ENCODE results near the gene HEMK1.
A peak's percentile ranks its signal among the peaks of the same experiment; 100 is the strongest.

HEMK1 gene

GRCh38 chr3:50574444-50574831 lies 5.1 kb downstream of the HEMK1 start:
- DNase-seq (ENCODE audit: low spot score): no peak

DNA sequence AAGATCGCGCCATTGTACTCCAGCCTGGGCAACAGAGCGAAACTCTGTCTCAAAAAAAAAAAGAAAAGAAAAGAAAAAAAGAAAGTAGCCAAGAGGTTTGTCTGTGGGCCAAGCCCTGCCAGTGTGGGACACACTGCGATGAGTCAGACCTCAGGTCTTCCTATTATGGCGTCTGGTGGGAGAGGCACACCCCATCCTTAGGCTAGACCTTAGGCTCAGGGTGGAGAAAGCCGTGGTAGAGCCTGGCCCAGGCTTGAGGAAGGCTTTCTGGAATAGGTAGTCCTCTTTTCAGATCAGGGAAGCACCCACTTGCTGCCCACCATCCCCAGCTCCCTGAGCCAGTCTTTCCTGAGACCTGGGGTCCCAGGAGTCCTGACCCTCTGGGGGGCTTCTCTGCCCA lies 6.0 kb downstream of the HEMK1 start:
- no peak for DNase-seq (ENCODE audit: low spot score)

- no peak for DNase-seq (ENCODE audit: low spot score)
Measured at GRCh38 chr3:50577348-50577747, 8.0 kb downstream of the HEMK1 start.

- no peak for DNase-seq (ENCODE audit: low spot score)
Measured at GRCh38 chr3:50580683-50581458, 11.5 kb downstream of the HEMK1 start.

GRCh38 chr3:50581459-50581842 lies 12.1 kb downstream of the HEMK1 start:
- no peak for DNase-seq (ENCODE audit: low spot score)

DNA sequence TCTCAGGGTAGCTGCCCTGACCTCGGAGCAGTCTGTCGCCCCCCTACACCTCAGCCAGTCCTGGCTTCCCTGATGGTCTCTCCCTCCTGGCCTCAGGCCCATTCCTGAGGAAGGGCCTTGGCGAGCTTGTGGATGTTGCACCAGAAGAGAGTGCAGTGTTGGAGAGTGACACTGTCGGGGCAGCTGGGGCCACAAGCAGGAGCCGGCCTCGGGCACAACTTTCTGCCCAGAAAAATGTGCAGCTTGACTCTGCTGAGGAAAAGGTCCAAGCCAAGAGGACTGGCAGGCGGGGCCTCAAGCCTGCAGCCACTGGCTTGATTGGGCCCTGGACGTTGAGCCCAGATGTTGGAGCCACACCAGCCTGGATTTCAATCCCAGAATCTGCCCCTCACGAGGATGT lies 12.8 kb downstream of the HEMK1 start:
- DNase-seq (ENCODE audit: low spot score): no peak

DNA sequence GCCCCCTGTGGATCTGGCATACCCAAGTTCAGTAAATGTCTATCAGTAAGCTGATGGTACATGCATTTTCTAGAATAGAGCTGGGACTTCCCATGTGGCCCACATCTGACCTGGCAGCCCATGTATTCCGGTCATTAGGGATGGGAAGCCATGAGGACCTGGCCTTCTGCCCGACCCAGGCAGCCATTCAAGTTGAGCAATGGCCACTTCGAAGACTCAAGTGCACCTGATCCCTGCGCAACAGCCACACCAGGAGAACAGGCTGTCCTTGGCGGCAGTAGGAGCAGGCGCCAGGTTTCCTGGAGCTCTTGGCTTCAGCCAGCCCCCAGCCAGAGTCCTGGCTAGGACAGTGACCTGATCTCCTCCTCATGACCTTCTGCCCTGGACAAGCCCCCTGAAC lies 14.6 kb downstream of the HEMK1 start:
- DNase-seq (ENCODE audit: low spot score): peak; percentile 44

- DNase-seq (ENCODE audit: low spot score): no peak
Measured at GRCh38 chr3:50584391-50584790, 15.1 kb downstream of the HEMK1 start.

DNA sequence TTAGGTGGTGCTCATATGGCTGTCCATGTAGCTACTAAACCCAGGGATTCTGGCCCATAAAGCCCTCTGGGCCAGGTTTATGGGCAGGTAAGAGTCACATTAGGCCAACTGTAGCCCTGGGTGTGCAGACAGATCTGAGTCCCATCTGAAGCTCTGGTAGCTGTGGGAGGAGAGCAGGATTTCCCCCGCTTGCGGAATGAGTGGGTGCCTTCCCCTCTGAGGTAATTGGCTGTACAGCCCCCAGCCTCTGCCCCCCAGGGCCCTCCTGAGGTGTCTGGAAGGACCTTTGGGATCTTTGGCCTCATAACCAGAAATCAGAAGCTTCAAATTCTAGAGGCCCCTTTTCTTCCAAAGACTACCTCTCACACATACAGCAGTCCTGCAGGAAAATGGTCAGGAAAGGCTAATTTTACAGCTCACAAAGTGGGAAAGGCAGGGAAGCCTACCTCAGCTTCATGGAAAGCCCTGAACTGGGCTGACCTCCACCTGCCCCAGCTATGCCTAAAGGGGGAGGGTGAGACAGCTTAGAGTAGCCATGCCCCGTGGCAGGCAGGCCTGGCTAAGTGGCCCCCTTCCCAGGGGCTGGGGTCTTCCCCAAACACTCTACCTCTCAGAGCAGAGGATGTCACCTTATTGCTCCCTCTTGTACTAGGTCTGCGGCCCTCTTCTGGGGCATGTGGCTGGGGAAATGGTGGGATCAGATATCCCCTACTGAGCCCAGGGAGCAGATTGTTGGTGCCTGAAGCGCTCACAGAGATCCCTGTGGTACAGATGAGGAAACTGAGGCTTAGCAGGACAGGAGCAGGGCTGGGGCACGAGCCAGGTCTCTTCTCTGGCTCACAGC lies 16.8 kb downstream of the HEMK1 start:
- no peak for DNase-seq (ENCODE audit: low spot score)

DNA sequence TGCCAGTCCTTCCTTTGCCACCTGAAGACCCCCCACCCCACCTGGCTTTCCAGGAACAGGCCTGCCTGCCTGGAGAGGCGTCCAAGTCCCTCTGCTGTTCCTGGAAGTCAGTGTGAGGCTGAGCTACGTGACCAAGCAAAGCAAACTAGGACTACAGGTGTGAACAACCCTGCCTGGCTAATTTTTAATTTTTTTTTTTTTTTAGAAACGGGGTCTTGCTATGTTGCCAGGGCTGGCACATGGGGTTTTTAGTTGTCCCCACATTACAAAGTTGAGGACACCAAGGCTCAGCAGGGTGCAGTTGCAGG lies 17.4 kb downstream of the HEMK1 start:
- DNase-seq (ENCODE audit: low spot score): no peak

- no peak for DNase-seq (ENCODE audit: low spot score)
Measured at GRCh38 chr3:50587373-50587772, 18.1 kb downstream of the HEMK1 start.

GRCh38 chr3:50587806-50588758 lies 18.8 kb downstream of the HEMK1 start:
- no peak for DNase-seq (ENCODE audit: low spot score)

DNA sequence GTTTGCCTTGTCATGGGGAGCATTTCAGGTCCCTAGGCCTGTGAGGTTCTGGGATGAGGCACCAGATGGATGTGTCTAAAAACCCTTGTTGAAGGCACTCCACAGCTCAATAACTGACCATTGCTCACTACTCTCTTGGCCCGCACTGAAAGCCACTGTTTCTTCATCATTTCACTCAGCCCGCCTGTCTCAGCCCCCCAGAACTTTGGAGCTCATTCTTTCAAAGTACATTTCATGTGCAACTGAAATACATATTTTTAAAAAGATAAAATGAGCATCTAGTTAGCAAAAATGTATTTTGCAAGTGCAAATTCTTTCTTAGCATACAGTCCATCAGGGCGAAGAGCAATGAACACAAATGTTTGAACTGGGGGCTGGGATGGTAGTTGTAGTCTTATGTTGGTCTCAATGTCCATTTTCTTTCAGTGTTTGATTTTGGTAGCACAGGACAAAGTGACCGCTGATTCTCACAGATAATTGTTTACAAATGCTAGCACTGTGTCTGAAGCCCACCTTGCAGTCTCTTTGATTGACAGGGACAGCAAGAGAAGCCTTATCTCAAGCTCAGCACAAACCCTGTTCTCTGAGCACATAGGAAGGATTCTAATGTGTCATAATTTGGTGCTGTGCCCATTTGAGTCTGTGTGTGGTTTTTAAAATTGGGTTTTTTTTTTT lies 19.6 kb downstream of the HEMK1 start:
- DNase-seq (ENCODE audit: low spot score): no peak

DNA sequence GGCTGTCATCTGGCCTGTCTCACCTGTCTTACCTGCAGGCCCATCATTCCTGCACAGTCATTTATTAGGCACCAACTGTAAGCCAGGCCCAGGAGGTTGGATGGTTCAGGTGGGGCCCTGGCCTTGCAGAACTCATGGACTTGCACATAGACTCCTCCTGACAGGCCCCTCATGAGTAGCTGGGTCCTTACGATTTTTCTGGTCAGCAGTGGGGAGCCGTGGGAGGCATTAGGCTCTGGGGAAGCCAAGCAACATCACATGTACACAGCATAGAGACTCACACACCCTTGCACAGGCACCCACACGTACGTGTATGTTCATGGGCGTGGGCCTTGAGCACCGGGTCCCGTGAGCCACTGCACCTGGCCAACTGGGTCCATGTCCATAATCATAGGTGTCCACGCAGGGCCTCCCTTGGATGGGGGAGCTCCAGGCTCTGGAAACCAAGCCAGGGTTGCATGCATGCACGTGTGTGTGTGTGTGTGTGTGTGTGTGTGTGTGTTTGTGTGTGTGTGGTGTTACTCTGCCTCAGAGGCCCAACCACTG lies 21.9 kb downstream of the HEMK1 start:
- DNase-seq (ENCODE audit: low spot score): no peak

- no peak for DNase-seq (ENCODE audit: low spot score)
Measured at GRCh38 chr3:50592568-50592967, 23.2 kb downstream of the HEMK1 start.

- DNase-seq (ENCODE audit: low spot score): no peak
Measured at GRCh38 chr3:50594253-50594785, 25.0 kb downstream of the HEMK1 start.

DNA sequence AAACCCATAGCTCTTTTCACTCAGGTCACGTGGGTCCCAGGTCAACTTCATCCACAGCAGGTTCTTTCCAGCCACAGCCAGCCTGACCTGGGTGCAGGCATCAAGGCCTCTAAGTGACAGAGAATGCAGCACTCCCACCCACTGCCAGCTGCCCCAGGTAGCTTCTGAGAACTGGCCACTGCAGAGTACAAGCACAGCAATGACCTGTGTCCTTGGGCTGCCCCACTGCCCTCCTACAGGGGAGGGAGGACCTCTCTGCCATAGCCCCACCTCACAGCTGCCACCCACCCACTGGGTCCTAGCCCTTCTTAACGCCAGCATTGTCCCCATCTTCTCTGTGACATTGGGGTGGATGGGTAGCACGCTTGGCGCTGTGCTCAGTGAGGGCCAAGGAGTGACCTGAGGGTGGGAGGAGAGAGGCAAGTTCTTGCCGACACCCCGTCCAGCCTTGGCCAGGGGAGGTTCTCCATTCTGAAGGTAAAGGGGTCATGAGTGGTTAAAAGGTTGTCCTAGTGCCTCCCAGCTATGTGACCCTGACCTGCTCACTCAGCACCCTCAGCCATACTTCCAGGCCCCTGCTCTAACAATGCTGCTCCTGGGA lies 29.9 kb downstream of the HEMK1 start:
- no peak for DNase-seq (ENCODE audit: low spot score)

DNA sequence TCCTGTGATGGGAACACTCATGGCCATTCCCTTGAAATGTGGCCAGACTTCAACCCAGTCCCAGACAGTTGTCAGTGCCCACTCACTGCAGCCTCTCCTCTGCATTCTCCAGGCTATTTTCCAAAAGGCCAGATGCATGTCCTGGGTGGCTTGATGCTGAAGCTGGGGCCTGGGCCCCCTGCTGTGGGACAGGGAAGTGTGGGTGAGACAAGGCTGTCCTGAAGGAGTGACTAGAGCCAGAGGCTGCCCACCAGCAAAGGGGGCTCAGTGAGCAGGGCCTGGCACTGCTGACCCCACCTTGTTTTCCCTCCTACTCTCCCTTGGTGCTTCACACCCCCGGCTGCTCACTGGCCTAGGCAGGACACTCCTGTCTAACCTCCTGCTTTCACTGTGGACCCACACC lies 30.4 kb downstream of the HEMK1 start:
- DNase-seq (ENCODE audit: low spot score): no peak

DNA sequence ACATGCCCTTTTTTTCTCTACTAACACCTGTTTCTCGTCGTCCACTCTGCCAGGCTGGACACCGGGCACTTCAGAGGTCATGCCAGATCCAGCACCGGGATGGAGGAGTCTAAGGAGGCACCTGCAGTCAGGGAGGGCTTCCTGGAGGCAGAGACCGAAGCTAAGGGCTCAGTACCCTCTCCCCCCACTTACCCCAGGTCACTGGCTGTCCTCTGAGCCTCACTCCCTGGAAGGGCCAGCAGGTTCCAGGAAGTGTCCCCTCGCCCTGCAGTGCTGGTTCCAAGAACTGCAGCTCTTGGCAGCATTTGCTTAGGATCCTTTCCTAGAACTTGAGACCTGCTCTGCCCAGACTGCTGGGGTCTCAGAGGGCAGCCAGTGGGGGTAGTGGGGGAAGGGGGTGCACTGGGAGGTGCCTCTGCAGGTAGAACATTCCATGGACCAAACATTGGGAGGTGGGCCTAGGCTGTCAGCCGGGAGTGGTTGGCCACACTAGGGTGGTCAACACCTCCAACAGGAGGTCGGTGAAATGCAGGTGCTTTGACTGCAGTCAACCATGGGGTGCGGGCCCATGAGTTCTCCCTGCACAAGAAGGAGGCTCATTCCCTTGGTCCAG lies 30.9 kb downstream of the HEMK1 start:
- no peak for DNase-seq (ENCODE audit: low spot score)

DNA sequence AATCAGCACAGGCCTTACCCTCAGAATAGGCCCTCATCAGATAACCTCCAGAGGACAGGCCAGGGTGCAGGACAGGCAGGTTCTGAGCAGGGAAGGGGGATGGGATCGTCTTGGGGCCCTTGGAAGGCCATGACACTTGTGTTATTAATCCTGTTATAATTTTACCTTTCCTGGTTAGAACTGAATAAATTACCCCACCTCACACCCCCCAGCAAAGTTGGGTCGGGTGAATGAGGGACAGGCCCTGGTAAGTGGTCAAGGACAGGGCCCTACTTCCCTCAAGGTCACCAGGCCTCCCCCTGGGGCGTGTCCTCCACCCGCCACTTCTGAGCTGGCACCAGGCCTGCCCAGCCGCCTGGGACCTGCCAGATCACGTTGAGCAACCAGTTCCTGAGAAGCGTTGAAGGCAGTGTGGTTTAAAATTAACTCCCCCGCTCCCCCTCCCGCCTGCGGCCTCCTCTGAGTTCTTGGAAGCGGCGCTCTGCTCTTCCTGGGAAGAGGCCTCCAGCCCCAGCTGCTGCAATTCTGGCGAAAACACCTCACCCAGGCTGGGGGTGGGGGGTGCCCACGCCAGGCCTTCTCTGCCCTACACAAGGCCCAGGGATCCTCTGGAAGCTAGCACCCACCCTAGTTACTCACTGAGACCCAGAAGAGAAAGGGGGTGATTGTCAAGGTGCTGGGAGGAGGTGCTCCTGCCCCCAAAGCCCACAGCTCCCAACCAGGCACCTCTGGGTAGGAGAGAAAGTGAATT lies 31.7 kb downstream of the HEMK1 start:
- DNase-seq (ENCODE audit: low spot score): peak; percentile 88

Data from cerebellar cortex (tissue), 1 donor.